BJ (cell line): ENCODE measurements around the gene SDK1. TPM values are rescaled to one million over a fixed set of nuclear protein-coding genes. Genes with fewer than 3 reads are reported as not detected.

Experiments used
- CTCF ChIA-PET: fragments of 350-600 bp; formaldehyde crosslinking; extraction: SDS; loops from one replicate; lab custom pipeline; 2021; ENCODE audit warnings: antibody characterized with exemption, inconsistent platforms; lab: Yijun Ruan, JAX
- POLR2A ChIA-PET: fragments of 300-600 bp; sonication (Branson Sonifier 250); formaldehyde crosslinking; extraction: SDS; loops from one replicate; lab custom pipeline; 2021; ENCODE audit warnings: antibody characterized with exemption; lab: Charles Lee
- DNase-seq: peaks from one replicate; pipeline ENCODE4 v3.0.0-alpha.2; 2011; ENCODE audit warnings: low read depth
- H3K27me3 ChIP-seq: 2 replicates; pipeline ENCODE4 v1.6.0; 2011; ENCODE audit warnings: low read length; ENCODE audit not compliant: control insufficient read depth, insufficient read depth
- H3K36me3 ChIP-seq: 2 replicates; pipeline ENCODE4 v1.5.1; 2011; ENCODE audit warnings: low read length; ENCODE audit not compliant: control insufficient read depth, insufficient read depth
- H3K4me3 ChIP-seq: 2 replicates; pipeline ENCODE4 v1.5.1; 2011; ENCODE audit warnings: low read depth, mild to moderate bottlenecking, control low read depth, low read length
- CTCF ChIP-seq: IDR thresholded peaks from 2 replicates; pipeline ENCODE4 v1.5.1; 2011; ENCODE audit warnings: low read depth, mild to moderate bottlenecking, control low read depth, inconsistent platforms, low read length, moderate library complexity; ENCODE audit not compliant: insufficient read depth
- polyA plus RNA-seq: library from polyadenylated mRNA; depleted of rRNA; stranded (reverse); fragments of >200 nt; gene quantifications from 2 replicates; pipeline ENCODE4 v1.2.3, GENCODE V29; 2011

SDK1 gene
- polyA plus RNA-seq, 1 experiment: 0.01 TPM

GRCh38 chr7:3634396-3634795 lies 333.3 kb downstream of the SDK1 start:
- ChIA-PET POLR2A (no interaction called here), CTCF (no interaction called here)
- Histone ChIP-seq H3K4me3 (no peak overlapping the region), H3K36me3 (no peaks in the 10 kb centered on the region), H3K27me3 (no peaks in the 10 kb centered on the region)
- no peak for TF ChIP-seq CTCF
- no peak for DNase-seq

DNA sequence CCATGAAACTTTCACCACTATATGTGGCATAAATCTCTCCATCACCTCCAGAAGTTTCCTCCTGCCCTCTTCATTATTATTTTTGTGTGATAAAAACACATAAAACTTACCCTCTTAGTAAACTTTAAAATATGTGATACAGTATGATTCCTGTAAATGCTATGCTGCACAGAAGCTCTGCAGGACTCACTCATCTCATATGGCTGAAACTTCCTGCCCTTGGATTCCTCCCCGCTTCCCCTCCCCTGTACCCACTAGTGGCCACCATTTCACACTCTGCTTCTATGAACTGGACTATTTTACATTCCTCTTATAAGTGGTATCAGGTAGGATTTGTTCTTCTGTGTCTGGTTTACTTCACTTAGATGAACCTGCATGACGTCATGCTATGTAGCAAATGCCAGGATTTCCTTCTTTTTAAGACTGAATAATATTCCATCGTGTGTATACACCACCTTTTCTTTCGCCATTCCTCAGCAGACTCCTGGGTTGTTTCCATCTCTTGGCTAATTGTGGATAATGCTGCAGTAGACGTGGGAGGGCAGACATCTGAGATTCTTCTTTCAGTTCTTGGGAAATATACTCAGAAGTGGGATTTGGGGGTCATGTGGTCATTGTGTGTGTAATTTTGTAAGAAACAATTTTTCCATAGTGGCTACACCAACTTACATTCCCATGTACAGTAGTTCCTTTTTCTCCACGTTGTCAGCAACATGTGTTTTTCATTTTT lies 335.2 kb downstream of the SDK1 start:
- POLR2A ChIA-PET: no interaction called here
- CTCF ChIA-PET: no interaction called here
- Histone ChIP-seq H3K36me3 (no peaks in the 10 kb centered on the region), H3K27me3 (no peaks in the 10 kb centered on the region), H3K4me3 (no peak overlapping the region)
- no peak for TF ChIP-seq CTCF
- DNase-seq: no peak

- TF ChIP-seq CTCF: no peak
- no peaks in the 10 kb centered on the region for H3K27me3 ChIP-seq
- ChIA-PET CTCF (no interaction called here), POLR2A (no interaction called here)
- H3K36me3 ChIP-seq: no peaks in the 10 kb centered on the region
- no peak for DNase-seq
- H3K4me3 ChIP-seq: no peak overlapping the region
Observed at GRCh38 chr7:3639253-3639652, 338.2 kb downstream of the SDK1 start.

- H3K4me3 ChIP-seq: no peak overlapping the region
Observed at GRCh38 chr7:3641582-3641981, 340.5 kb downstream of the SDK1 start.

DNA sequence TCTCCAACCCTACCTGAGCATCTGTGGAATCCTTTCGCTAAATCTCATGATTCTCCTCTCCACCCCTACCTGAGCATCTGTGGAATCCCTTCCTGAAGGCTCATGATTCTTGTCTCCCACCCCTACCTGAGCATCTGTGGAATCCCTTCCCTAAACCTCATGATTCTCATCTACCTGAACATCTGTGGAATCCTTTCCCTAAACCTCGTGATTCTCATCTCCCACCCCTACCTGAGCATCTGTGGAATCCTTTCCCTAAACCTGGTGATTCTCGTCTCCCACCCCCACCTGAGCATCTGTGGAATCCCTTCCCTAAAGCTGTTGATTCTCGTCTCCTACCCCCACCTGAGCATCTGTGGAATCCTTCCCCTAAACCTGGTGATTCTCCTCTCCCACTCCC lies 342.0 kb downstream of the SDK1 start:
- POLR2A ChIA-PET: no interaction called here
- CTCF ChIA-PET: no interaction called here
- Histone ChIP-seq H3K36me3 (no peaks in the 10 kb centered on the region), H3K4me3 (no peak overlapping the region), H3K27me3 (no peaks in the 10 kb centered on the region)
- no peak for DNase-seq
- no peak for TF ChIP-seq CTCF

More at GRCh38 chr7:3641582-3641981, 340.5 kb downstream of the SDK1 start:
- ChIA-PET CTCF (no interaction called here), POLR2A (no interaction called here)
- TF ChIP-seq CTCF: no peak
- Histone ChIP-seq H3K27me3 (no peaks in the 10 kb centered on the region), H3K36me3 (no peaks in the 10 kb centered on the region)
- DNase-seq: no peak
